Trophoblast cell (in vitro differentiated cells and primary cell): ENCODE results near the gene CHN2.
A peak's percentile ranks its signal among the peaks of the same experiment; 100 is the strongest.

Experiments used
- DNase-seq, 2 donors: peaks; one replicate each; pipeline ENCODE4 v3.0.0-alpha.2; 2016
- H2AFZ ChIP-seq: 2 replicates; pipeline ENCODE4 v1.6.1; 2013; ENCODE audit warnings: low read length, moderate library complexity, mild to moderate bottlenecking; ENCODE audit not compliant: insufficient read depth, poor library complexity
- H2AK5ac ChIP-seq: 2 replicates; pipeline ENCODE4 v1.6.1; 2013; ENCODE audit warnings: mild to moderate bottlenecking, low read length
- H2BK120ac ChIP-seq: 2 replicates; pipeline ENCODE4 v1.6.1; 2013; ENCODE audit warnings: low read length, mild to moderate bottlenecking, moderate library complexity; ENCODE audit not compliant: insufficient read depth, poor library complexity
- H2BK12ac ChIP-seq: 2 replicates; pipeline ENCODE4 v1.6.1; 2013; ENCODE audit warnings: mild to moderate bottlenecking, low read length, moderate library complexity
- H2BK5ac ChIP-seq: 2 replicates; pipeline ENCODE4 v1.6.1; 2013; ENCODE audit warnings: low read length, low read depth, moderate library complexity, mild to moderate bottlenecking; ENCODE audit not compliant: poor library complexity
- H3K14ac ChIP-seq: 2 replicates; pipeline ENCODE4 v1.6.1; 2013; ENCODE audit warnings: mild to moderate bottlenecking, low read length
- H3K18ac ChIP-seq: 2 replicates; pipeline ENCODE4 v1.6.1; 2013; ENCODE audit warnings: mild to moderate bottlenecking, low read length
- H3K23ac ChIP-seq: 2 replicates; pipeline ENCODE4 v1.6.1; 2013; ENCODE audit warnings: low read length
- H3K27ac ChIP-seq: 2 replicates; pipeline ENCODE4 v1.5.1; 2013; ENCODE audit warnings: low read depth, mild to moderate bottlenecking, inconsistent platforms, low read length, moderate library complexity
- H3K27me3 ChIP-seq: 2 replicates; pipeline ENCODE4 v1.6.1; 2013; ENCODE audit warnings: inconsistent platforms, mild to moderate bottlenecking, low read length, moderate library complexity; ENCODE audit not compliant: insufficient read depth
- H3K36me3 ChIP-seq, 2 experiments: 1 replicate in 1 of 2; 2 replicates in 1 of 2; pipeline ENCODE4 v1.6.1; 2013; ENCODE audit warnings: low read length in 2 of 2, mild to moderate bottlenecking in 2 of 2, moderate library complexity in 1 of 2; ENCODE audit not compliant: insufficient read depth in 2 of 2, control insufficient read depth in 1 of 2
- H3K4ac ChIP-seq: 2 replicates; pipeline ENCODE4 v1.6.1; 2013; ENCODE audit warnings: low read depth, mild to moderate bottlenecking, low read length, moderate library complexity
- H3K4me1 ChIP-seq, 2 experiments: 1 replicate in 1 of 2; 2 replicates in 1 of 2; pipeline ENCODE4 v1.6.1; 2013; ENCODE audit warnings: low read length in 2 of 2, mild to moderate bottlenecking in 2 of 2, moderate library complexity in 1 of 2; ENCODE audit not compliant: insufficient read depth in 2 of 2, control insufficient read depth in 1 of 2
- H3K4me2 ChIP-seq: 2 replicates; pipeline ENCODE4 v1.6.1; 2013; ENCODE audit warnings: inconsistent platforms, mild to moderate bottlenecking, low read length, moderate library complexity
- H3K4me3 ChIP-seq: 2 replicates; pipeline ENCODE4 v1.5.1; 2013; ENCODE audit warnings: mild to moderate bottlenecking, low read depth, low read length, inconsistent platforms
- H3K79me1 ChIP-seq: one replicate; pipeline ENCODE4 v1.6.1; 2013; ENCODE audit warnings: low read length
- H3K79me2 ChIP-seq: 2 replicates; pipeline ENCODE4 v1.6.1; 2013; ENCODE audit warnings: low read length, mild to moderate bottlenecking; ENCODE audit not compliant: control insufficient read depth, insufficient read depth, poor library complexity
- H3K9ac ChIP-seq: 2 replicates; pipeline ENCODE4 v1.6.1; 2013; ENCODE audit warnings: mild to moderate bottlenecking, low read length
- H3K9me3 ChIP-seq: 2 replicates; pipeline ENCODE4 v1.6.1; 2013; ENCODE audit warnings: low read depth, mild to moderate bottlenecking, control low read depth, inconsistent platforms, low read length; ENCODE audit not compliant: insufficient read depth
- H4K12ac ChIP-seq: 2 replicates; pipeline ENCODE4 v1.6.1; 2013; ENCODE audit warnings: low read depth, mild to moderate bottlenecking, low read length, moderate library complexity
- H4K8ac ChIP-seq: 2 replicates; pipeline ENCODE4 v1.6.1; 2013; ENCODE audit warnings: low read depth, mild to moderate bottlenecking, low read length, moderate library complexity
- H4K91ac ChIP-seq: one replicate; pipeline ENCODE4 v1.6.1; 2013; ENCODE audit warnings: low read depth, mild to moderate bottlenecking, low read length, moderate library complexity
- WGBS: extraction: QIAGEN DNeasy Blood & Tissue Kit; methylation state at CpG from one replicate; pipeline ENCODE4 v1.1.7; 2013; ENCODE audit warnings: missing lambda C conversion rate; ENCODE audit not compliant: insufficient read length, insufficient coverage; ENCODE audit errors: extremely low coverage; 5-methylcytosine and 5-hydroxymethylcytosine counted together

CHN2 gene

DNA sequence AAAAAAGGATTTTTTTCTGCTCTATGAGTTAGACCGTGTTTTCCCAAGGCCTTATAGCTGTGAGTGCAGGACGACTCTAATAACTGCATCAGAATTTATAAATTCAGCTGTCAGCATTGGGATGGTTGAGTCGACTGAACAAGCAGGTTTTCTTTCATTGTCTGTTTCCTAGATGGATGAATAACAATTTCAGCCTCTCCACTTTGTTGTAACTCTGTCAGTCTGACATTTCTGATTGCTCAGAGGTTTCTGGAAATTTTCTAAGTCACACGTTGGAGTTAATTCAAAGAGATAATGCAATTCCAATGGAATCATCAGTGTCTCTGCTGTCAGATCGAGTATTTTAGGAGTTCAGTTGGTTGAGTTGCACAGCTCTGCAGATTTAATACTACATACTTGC, 159.2 kb downstream of the CHN2 start:
- Histone ChIP-seq H3K18ac (no peak overlapping the region), H3K23ac (no peak overlapping the region), H3K14ac (no peak overlapping the region), H3K9me3 (no peaks in the 10 kb centered on the region), H4K12ac (no peak overlapping the region), H2BK12ac (no peak overlapping the region), H3K4me2 (no peak overlapping the region), H3K4me1 (peaks cover 9 to 19% of the 10 kb centered on the region in 2 experiments), H3K4ac (no peak overlapping the region), H3K4me3 (no peak overlapping the region), H2BK5ac (no peak overlapping the region), H3K36me3 (peaks cover 7 to 8% of the 10 kb centered on the region in 2 experiments), H4K8ac (no peak overlapping the region), H4K91ac (no peak overlapping the region), H2AK5ac (no peak overlapping the region), H3K79me2 (no peaks in the 10 kb centered on the region), H3K79me1 (peaks cover 2% of the 10 kb centered on the region), H3K27me3 (no peaks in the 10 kb centered on the region), H2AFZ (no peak overlapping the region), H2BK120ac (no peak overlapping the region), H3K9ac (no peak overlapping the region), H3K27ac (no peak overlapping the region)
- no CpG with 5 or more reads among the region's 5 CpGs for WGBS
- no peak for DNase-seq

DNA sequence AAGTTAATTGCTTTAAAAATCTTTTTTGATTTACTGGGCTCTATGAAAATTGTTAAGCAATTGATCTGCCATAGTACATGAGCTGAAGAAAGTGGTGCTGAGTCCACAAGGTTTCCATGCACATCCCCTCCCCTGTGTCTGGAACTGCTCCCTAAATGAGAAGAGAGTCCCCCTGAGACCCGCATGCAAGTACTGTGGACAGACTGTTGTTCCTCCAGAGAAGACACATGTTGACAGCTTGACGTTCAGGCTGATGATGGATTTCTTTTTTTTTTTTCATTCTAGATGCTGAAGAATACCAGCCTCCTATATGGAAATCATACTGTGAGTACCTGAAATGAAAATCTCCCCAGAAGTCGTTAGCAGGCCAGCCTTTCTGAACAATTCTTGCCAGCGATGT, 159.8 kb downstream of the CHN2 start:
- WGBS: no CpG with 5 or more reads among the region's 4 CpGs
- DNase-seq: no peak
- Histone ChIP-seq H3K4ac (no peak overlapping the region), H2BK120ac (no peak overlapping the region), H3K27ac (no peak overlapping the region), H3K27me3 (no peaks in the 10 kb centered on the region), H4K12ac (no peak overlapping the region), H3K4me3 (no peak overlapping the region), H4K8ac (no peak overlapping the region), H3K9me3 (no peaks in the 10 kb centered on the region), H3K4me1 (peaks cover 9 to 19% of the 10 kb centered on the region in 2 experiments), H3K9ac (no peak overlapping the region), H3K79me2 (no peaks in the 10 kb centered on the region), H3K23ac (no peak overlapping the region), H3K14ac (no peak overlapping the region), H4K91ac (no peak overlapping the region), H3K79me1 (peaks cover 2% of the 10 kb centered on the region), H3K4me2 (no peak overlapping the region), H3K36me3 (peaks cover 7 to 8% of the 10 kb centered on the region in 2 experiments), H3K18ac (no peak overlapping the region), H2AK5ac (peak overlapping the region; percentile 32), H2BK12ac (peak overlapping the region; percentile 19), H2BK5ac (peak overlapping the region; percentile 44), H2AFZ (no peak overlapping the region)

DNA sequence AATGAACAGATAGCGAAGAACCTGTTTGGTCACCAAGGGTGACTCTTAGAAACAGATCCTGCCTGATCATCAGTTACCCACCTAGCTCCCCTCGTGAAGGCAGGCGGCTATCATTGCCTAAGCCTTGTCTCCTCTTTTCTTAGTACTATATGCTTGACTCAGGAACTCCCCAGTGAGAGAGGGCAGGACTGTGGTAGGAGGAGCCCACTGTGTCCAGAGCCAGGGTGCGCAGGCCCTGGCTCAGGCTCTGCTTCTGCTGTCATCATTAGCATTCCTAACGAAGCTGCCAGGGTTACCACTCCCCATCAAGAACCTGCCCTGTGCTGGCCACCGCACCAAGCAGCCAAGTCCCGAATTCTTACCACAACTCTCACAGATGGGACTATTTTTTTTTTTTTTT, 160.8 kb downstream of the CHN2 start:
- no peak overlapping the region for H2AK5ac ChIP-seq
- H3K14ac ChIP-seq: no peak overlapping the region
- H3K9ac ChIP-seq: no peak overlapping the region
- H3K79me2 ChIP-seq: no peaks in the 10 kb centered on the region
- H3K4ac ChIP-seq: no peak overlapping the region
- no peak overlapping the region for H4K8ac ChIP-seq
- no peak overlapping the region for H4K12ac ChIP-seq
- H4K91ac ChIP-seq: no peak overlapping the region
- peaks cover 7 to 8% of the 10 kb centered on the region in 2 experiments for H3K36me3 ChIP-seq
- no CpG with 5 or more reads among the region's 7 CpGs for WGBS
- DNase-seq: peak in 1 of 2 donors; percentile 35
- H3K79me1 ChIP-seq: peaks cover 2% of the 10 kb centered on the region
- peak overlapping the region; percentile 88 for H3K18ac ChIP-seq
- H2BK5ac ChIP-seq: no peak overlapping the region
- no peak overlapping the region for H3K4me3 ChIP-seq
- H2BK12ac ChIP-seq: no peak overlapping the region
- peak overlapping the region; percentile 58 for H2BK120ac ChIP-seq
- H3K4me1 ChIP-seq: peaks cover 9 to 19% of the 10 kb centered on the region in 2 experiments
- H3K27me3 ChIP-seq: no peaks in the 10 kb centered on the region
- no peaks in the 10 kb centered on the region for H3K9me3 ChIP-seq
- no peak overlapping the region for H3K23ac ChIP-seq
- H2AFZ ChIP-seq: no peak overlapping the region
- no peak overlapping the region for H3K4me2 ChIP-seq
- H3K27ac ChIP-seq: no peak overlapping the region

DNA sequence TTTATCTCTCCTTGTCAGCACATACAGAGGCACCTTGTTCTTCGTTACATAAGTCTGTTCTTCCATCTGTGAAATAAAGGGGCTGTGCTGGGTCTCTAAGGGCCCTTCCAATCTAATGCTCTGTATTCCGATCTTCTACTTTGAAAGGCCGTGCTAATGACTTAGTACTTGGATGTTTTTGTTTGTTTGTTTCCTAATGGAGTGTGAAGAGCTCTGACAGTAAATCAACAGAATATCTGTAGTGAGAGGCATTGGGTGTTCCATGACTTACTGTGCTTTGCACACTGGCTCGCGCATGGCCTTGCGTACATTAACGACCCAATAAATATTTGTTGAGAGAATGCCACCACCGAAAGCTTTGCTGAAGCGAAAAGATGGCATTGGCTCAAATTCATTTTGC, 162.1 kb downstream of the CHN2 start:
- no peak overlapping the region for H2AFZ ChIP-seq
- no peak overlapping the region for H3K18ac ChIP-seq
- H3K79me1 ChIP-seq: peaks cover 2% of the 10 kb centered on the region
- no peak overlapping the region for H2AK5ac ChIP-seq
- no peak overlapping the region for H4K12ac ChIP-seq
- H3K79me2 ChIP-seq: no peaks in the 10 kb centered on the region
- H3K9ac ChIP-seq: no peak overlapping the region
- peaks cover 7 to 8% of the 10 kb centered on the region in 2 experiments for H3K36me3 ChIP-seq
- WGBS: no CpG with 5 or more reads among the region's 9 CpGs
- H3K27me3 ChIP-seq: no peaks in the 10 kb centered on the region
- H2BK120ac ChIP-seq: no peak overlapping the region
- H3K27ac ChIP-seq: no peak overlapping the region
- H3K4me1 ChIP-seq: peaks cover 2 to 10% of the 10 kb centered on the region in 2 experiments
- H4K8ac ChIP-seq: no peak overlapping the region
- no peak overlapping the region for H3K4me3 ChIP-seq
- no peak overlapping the region for H4K91ac ChIP-seq
- H3K4ac ChIP-seq: no peak overlapping the region
- H3K14ac ChIP-seq: no peak overlapping the region
- H3K9me3 ChIP-seq: no peaks in the 10 kb centered on the region
- no peak overlapping the region for H3K4me2 ChIP-seq
- H2BK5ac ChIP-seq: no peak overlapping the region
- no peak overlapping the region for H2BK12ac ChIP-seq
- H3K23ac ChIP-seq: no peak overlapping the region
- no peak for DNase-seq
